ENCODE data around the gene ERBB2. TPM values are rescaled to one million over a fixed set of nuclear protein-coding genes. Genes with fewer than 3 reads are reported as not detected.

The ERBB2 gene
- total and polyA plus RNA-seq, 2 experiments from 2014 or later, result 46.2 to 196 TPM

- ATAC-seq, result peak; percentile 85
- peaks cover 24% of the 10 kb centered on the region for H3K36me3 ChIP-seq (ENCODE audit: insufficient read depth)
Observed at GRCh38 chr17:39722965-39723848, 23.3 kb downstream of the ERBB2 start.

GRCh38 chr17:39724731-39725130 lies 24.9 kb downstream of the ERBB2 start:
- no peak overlapping the region for H2AFZ ChIP-seq
- no peak overlapping the region for H3K4me3 ChIP-seq
- no peaks in the 10 kb centered on the region for H3K79me2 ChIP-seq (replicated peaks; ENCODE audit: insufficient read depth)
- H3K36me3 Mint-ChIP-seq (ENCODE audit: low read depth), result peaks cover 84% of the 10 kb centered on the region
- H3K9me2 ChIP-seq (ENCODE audit: insufficient read depth), result no peaks in the 10 kb centered on the region
- no peak overlapping the region for H3K27ac ChIP-seq (ENCODE audit: low read depth)
- H3K4me1 Mint-ChIP-seq, result peaks cover 24% of the 10 kb centered on the region
- H3F3A ChIP-seq (replicated peaks; ENCODE audit: low read depth), result peaks cover 40% of the 10 kb centered on the region
- no peak overlapping the region for H3K4me3 Mint-ChIP-seq
- H3K9me3 Mint-ChIP-seq, result no peaks in the 10 kb centered on the region
- DNase-seq (ENCODE audit: low spot score), result no peak
- H3K4me2 ChIP-seq, result no peak overlapping the region
- H3K27me3 ChIP-seq (ENCODE audit: insufficient read depth), result no peaks in the 10 kb centered on the region
- H3K4me1 ChIP-seq (ENCODE audit: insufficient read depth), result peaks cover 13% of the 10 kb centered on the region
- no peak for ATAC-seq
- peaks cover 15% of the 10 kb centered on the region; the same call in 1 of the 2 replicates for H3K36me3 ChIP-seq (ENCODE audit: insufficient read depth)
- H4K20me1 ChIP-seq (replicated peaks; ENCODE audit: insufficient read depth), result peaks cover 6% of the 10 kb centered on the region; the same call in 1 of the 2 replicates
- H3K27me3 Mint-ChIP-seq (ENCODE audit: insufficient read depth, low read depth, poor library complexity), result peaks cover 31% of the 10 kb centered on the region
- no peak overlapping the region for H3K27ac Mint-ChIP-seq
- TF ChIP-seq NANOG (IDR thresholded peaks at IDR 0.05; ENCODE audit: borderline replicate concordance), result no peak
- TF ChIP-seq EZH2 (IDR thresholded peaks at IDR 0.05; ENCODE audit: low read depth, unreplicated experiment), result no peak
- TF ChIP-seq, protein P1, sequence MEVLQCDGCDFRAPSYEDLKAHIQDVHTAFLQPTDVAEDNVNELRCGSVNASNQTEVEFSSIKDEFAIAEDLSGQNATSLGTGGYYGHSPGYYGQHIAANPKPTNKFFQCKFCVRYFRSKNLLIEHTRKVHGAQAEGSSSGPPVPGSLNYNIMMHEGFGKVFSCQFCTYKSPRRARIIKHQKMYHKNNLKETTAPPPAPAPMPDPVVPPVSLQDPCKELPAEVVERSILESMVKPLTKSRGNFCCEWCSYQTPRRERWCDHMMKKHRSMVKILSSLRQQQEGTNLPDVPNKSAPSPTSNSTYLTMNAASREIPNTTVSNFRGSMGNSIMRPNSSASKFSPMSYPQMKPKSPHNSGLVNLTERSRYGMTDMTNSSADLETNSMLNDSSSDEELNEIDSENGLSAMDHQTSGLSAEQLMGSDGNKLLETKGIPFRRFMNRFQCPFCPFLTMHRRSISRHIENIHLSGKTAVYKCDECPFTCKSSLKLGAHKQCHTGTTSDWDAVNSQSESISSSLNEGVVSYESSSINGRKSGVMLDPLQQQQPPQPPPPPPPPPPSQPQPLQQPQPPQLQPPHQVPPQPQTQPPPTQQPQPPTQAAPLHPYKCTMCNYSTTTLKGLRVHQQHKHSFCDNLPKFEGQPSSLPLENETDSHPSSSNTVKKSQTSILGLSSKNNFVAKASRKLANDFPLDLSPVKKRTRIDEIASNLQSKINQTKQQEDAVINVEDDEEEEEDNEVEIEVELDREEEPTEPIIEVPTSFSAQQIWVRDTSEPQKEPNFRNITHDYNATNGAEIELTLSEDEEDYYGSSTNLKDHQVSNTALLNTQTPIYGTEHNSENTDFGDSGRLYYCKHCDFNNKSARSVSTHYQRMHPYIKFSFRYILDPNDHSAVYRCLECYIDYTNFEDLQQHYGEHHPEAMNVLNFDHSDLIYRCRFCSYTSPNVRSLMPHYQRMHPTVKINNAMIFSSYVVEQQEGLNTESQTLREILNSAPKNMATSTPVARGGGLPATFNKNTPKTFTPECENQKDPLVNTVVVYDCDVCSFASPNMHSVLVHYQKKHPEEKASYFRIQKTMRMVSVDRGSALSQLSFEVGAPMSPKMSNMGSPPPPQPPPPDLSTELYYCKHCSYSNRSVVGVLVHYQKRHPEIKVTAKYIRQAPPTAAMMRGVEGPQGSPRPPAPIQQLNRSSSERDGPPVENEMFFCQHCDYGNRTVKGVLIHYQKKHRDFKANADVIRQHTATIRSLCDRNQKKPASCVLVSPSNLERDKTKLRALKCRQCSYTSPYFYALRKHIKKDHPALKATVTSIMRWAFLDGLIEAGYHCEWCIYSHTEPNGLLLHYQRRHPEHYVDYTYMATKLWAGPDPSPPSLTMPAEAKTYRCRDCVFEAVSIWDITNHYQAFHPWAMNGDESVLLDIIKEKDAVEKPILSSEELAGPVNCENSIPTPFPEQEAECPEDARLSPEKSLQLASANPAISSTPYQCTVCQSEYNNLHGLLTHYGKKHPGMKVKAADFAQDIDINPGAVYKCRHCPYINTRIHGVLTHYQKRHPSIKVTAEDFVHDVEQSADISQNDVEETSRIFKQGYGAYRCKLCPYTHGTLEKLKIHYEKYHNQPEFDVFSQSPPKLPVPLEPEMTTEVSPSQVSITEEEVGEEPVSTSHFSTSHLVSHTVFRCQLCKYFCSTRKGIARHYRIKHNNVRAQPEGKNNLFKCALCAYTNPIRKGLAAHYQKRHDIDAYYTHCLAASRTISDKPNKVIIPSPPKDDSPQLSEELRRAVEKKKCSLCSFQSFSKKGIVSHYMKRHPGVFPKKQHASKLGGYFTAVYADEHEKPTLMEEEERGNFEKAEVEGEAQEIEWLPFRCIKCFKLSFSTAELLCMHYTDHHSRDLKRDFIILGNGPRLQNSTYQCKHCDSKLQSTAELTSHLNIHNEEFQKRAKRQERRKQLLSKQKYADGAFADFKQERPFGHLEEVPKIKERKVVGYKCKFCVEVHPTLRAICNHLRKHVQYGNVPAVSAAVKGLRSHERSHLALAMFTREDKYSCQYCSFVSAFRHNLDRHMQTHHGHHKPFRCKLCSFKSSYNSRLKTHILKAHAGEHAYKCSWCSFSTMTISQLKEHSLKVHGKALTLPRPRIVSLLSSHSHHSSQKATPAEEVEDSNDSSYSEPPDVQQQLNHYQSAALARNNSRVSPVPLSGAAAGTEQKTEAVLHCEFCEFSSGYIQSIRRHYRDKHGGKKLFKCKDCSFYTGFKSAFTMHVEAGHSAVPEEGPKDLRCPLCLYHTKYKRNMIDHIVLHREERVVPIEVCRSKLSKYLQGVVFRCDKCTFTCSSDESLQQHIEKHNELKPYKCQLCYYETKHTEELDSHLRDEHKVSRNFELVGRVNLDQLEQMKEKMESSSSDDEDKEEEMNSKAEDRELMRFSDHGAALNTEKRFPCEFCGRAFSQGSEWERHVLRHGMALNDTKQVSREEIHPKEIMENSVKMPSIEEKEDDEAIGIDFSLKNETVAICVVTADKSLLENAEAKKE (CRISPR knock-in tag; IDR thresholded peaks at IDR 0.05), result no peak
- TF ChIP-seq, protein P2, sequence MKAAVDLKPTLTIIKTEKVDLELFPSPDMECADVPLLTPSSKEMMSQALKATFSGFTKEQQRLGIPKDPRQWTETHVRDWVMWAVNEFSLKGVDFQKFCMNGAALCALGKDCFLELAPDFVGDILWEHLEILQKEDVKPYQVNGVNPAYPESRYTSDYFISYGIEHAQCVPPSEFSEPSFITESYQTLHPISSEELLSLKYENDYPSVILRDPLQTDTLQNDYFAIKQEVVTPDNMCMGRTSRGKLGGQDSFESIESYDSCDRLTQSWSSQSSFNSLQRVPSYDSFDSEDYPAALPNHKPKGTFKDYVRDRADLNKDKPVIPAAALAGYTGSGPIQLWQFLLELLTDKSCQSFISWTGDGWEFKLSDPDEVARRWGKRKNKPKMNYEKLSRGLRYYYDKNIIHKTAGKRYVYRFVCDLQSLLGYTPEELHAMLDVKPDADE (IDR thresholded peaks at IDR 0.05), result no peak
- no peak for TF ChIP-seq JUNB (IDR thresholded peaks at IDR 0.05; ENCODE audit: unreplicated experiment)

More at GRCh38 chr17:39722965-39723848, 23.3 kb downstream of the ERBB2 start:
- no peaks in the 10 kb centered on the region for H3K4me1 ChIP-seq (ENCODE audit: insufficient read depth)
- H3K27me3 Mint-ChIP-seq (ENCODE audit: insufficient read depth, low read depth, poor library complexity), result peaks cover 25% of the 10 kb centered on the region
- DNase-seq (ENCODE audit: low spot score), result peak; percentile 79
- peaks cover 6% of the 10 kb centered on the region; the same call in 1 of the 2 replicates for H4K20me1 ChIP-seq (replicated peaks; ENCODE audit: insufficient read depth)
- H3K27me3 ChIP-seq (ENCODE audit: insufficient read depth), result no peaks in the 10 kb centered on the region
- H3F3A ChIP-seq (replicated peaks; ENCODE audit: low read depth), result peaks cover 28% of the 10 kb centered on the region
- no peak overlapping the region for H3K4me3 Mint-ChIP-seq
- H3K4me2 ChIP-seq, result no peak overlapping the region
- H3K79me2 ChIP-seq (replicated peaks; ENCODE audit: insufficient read depth), result no peaks in the 10 kb centered on the region
- H3K4me3 ChIP-seq, result no peak overlapping the region
- H3K9me2 ChIP-seq (ENCODE audit: insufficient read depth), result no peaks in the 10 kb centered on the region
- no peaks in the 10 kb centered on the region for H3K9me3 Mint-ChIP-seq
- 0 out of 2 replicates have a peak overlapping the region, but pooled peaks have one; percentile 9 for H3K27ac ChIP-seq (ENCODE audit: low read depth)
- no peak overlapping the region for H2AFZ ChIP-seq
- TF ChIP-seq, protein P3, sequence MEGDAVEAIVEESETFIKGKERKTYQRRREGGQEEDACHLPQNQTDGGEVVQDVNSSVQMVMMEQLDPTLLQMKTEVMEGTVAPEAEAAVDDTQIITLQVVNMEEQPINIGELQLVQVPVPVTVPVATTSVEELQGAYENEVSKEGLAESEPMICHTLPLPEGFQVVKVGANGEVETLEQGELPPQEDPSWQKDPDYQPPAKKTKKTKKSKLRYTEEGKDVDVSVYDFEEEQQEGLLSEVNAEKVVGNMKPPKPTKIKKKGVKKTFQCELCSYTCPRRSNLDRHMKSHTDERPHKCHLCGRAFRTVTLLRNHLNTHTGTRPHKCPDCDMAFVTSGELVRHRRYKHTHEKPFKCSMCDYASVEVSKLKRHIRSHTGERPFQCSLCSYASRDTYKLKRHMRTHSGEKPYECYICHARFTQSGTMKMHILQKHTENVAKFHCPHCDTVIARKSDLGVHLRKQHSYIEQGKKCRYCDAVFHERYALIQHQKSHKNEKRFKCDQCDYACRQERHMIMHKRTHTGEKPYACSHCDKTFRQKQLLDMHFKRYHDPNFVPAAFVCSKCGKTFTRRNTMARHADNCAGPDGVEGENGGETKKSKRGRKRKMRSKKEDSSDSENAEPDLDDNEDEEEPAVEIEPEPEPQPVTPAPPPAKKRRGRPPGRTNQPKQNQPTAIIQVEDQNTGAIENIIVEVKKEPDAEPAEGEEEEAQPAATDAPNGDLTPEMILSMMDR (conservative IDR thresholded peaks at IDR 0.05; ENCODE audit: low read depth in 2 of 2), result peak in 1 of 2 experiments; percentile 11; a peak in 1 of 4 replicates
- TF ChIP-seq ZNF114 (CRISPR knock-in tag; IDR thresholded peaks at IDR 0.05) (no peak), STAT1 (IDR thresholded peaks at IDR 0.05; ENCODE audit: unreplicated experiment) (no peak), ZNF331 (CRISPR knock-in tag; IDR thresholded peaks at IDR 0.05; ENCODE audit: low read depth) (no peak), JUNB (IDR thresholded peaks at IDR 0.05; ENCODE audit: unreplicated experiment) (no peak), CREB1 (CRISPR knock-in tag; IDR thresholded peaks at IDR 0.05; ENCODE audit: low read depth) (no peak)
- 0 out of 2 replicates have a peak overlapping the region, but pooled peaks have one; percentile 23 for H3K27ac Mint-ChIP-seq
- peaks cover 12% of the 10 kb centered on the region for H3K4me1 Mint-ChIP-seq
- H3K36me3 Mint-ChIP-seq (ENCODE audit: low read depth), result peaks cover 91% of the 10 kb centered on the region

Measured in GM23338 (cell line).